ENCODE data around the gene COL13A1. TPM values are rescaled to one million over a fixed set of nuclear protein-coding genes. Genes with fewer than 3 reads are reported as not detected.

COL13A1 gene
- total and polyA plus RNA-seq, 2 of the 8 experiments (the other 6 are each of a cell fraction or from before 2014, with no cell fraction given) = 2.6 to 5.2 TPM

- no peaks in the 10 kb centered on the region for H3K27me3 ChIP-seq (replicated peaks in 1 of 4; ENCODE audit: control insufficient read depth in 3 of 4, extremely low read depth in 1 of 4, insufficient read depth in 3 of 4, low read length in 3 of 4)
- H3K36me3 ChIP-seq (ENCODE audit: control insufficient read depth in 2 of 4, insufficient read depth in 4 of 4, low read length in 3 of 4) = no peaks in the 10 kb centered on the region
- H3K9me3 ChIP-seq (ENCODE audit: insufficient read depth in 2 of 2, low read depth in 1 of 2, low read length in 1 of 2) = no peaks in the 10 kb centered on the region
- peak overlapping the region; percentile 1 for H4K5ac ChIP-seq (ENCODE audit: insufficient read length, low read depth, low read length)
- H2BK5ac ChIP-seq (ENCODE audit: low read depth, low read length) = no peak overlapping the region
- H2BK120ac ChIP-seq (replicated peaks; ENCODE audit: low read depth, low read length) = no peak overlapping the region
- WGBS, 2 experiments (ENCODE audit: extremely low coverage in 1 of 2, insufficient coverage in 1 of 2, insufficient read length in 1 of 2, insufficient replicate concordance in 2 of 2, low coverage in 1 of 2, low lambda C conversion rate in 2 of 2, missing lambda C conversion rate in 1 of 2) = 79% methylated on average over 9 of the region's 9 CpGs; no CpG with 5 or more reads in 1 of the 2 experiments
- no peaks in the 10 kb centered on the region for H4K20me1 ChIP-seq (replicated peaks in 1 of 2; ENCODE audit: control insufficient read depth in 1 of 2, insufficient read depth in 2 of 2, low read length in 2 of 2)
- H3K14ac ChIP-seq (ENCODE audit: insufficient read length) = no peak overlapping the region
- FAIRE-seq (no peak), DNase-seq (ENCODE audit: low read depth in 1 of 2, low spot score in 2 of 2) (no peak)
- H3K27ac ChIP-seq (ENCODE audit: low read depth, low read length) = no peak overlapping the region
- H3K23me2 ChIP-seq (ENCODE audit: low read depth, low read length) = 0 out of 2 replicates have a peak, but pooled peaks cover 1% of the 10 kb centered on the region
- peaks cover 0 to 16% (median 9%) of the 10 kb centered on the region in 4 experiments; a peak in 5 of 7 replicates for H3K4me1 ChIP-seq (replicated peaks in 1 of 4; ENCODE audit: control insufficient read depth in 3 of 4, insufficient read depth in 4 of 4, low read length in 3 of 4)
- no peak overlapping the region for H3K4ac ChIP-seq (replicated peaks; ENCODE audit: insufficient read length, low read depth, low read length)
- peak overlapping the region; percentile 11; the same call in 1 of the 2 replicates for H2BK20ac ChIP-seq (ENCODE audit: low read length)
- no peak overlapping the region for H3K56ac ChIP-seq (replicated peaks; ENCODE audit: insufficient read length, low read depth, low read length)
- ChIA-PET CTCF (ENCODE audit: partially characterized antibody) (interaction anchor here (0.7 to 7.2 kb wide), 23 partner anchors 9 to 143 kb away, joined by 3 to 40 read pairs (median 5); no protein-coding TSS in a partner anchor), POLR2A (ENCODE audit: partially characterized antibody) (interaction anchor here (1.0 to 2.1 kb wide), 3 partner anchors 10 to 51 kb away, joined by 3 to 7 read pairs (median 3); no protein-coding TSS in a partner anchor)
- H2BK15ac ChIP-seq (ENCODE audit: low read length) = peak overlapping the region; percentile 73; the same call in 1 of the 2 replicates
- TF ChIP-seq KDM1A (IDR thresholded peaks at IDR 0.05; ENCODE audit: borderline replicate concordance, low read length) (0 out of 2 replicates have a peak, but pooled peaks have one; percentile 13), EZH2 (IDR thresholded peaks at IDR 0.05; ENCODE audit: low read depth, low read length, severe bottlenecking) (no peak)
- H2AK5ac ChIP-seq (ENCODE audit: low read depth, low read length) = no peak overlapping the region; the same call in 1 of the 2 replicates
- H4K8ac ChIP-seq (ENCODE audit: extremely low read depth, insufficient read depth, low read length) = no peak overlapping the region
- H3K79me1 ChIP-seq (ENCODE audit: low read depth, low read length) = no peaks in the 10 kb centered on the region
- no peak overlapping the region for H3K9ac ChIP-seq (replicated peaks in 1 of 4; ENCODE audit: extremely low read depth in 1 of 4, low read depth in 3 of 4, low read length in 3 of 4)
- H2AFZ ChIP-seq (ENCODE audit: low read length) = no peak overlapping the region
- H3K79me2 ChIP-seq (ENCODE audit: control insufficient read depth in 1 of 2, insufficient read depth in 2 of 2, low read length in 2 of 2) = no peaks in the 10 kb centered on the region
- H4K91ac ChIP-seq (replicated peaks; ENCODE audit: insufficient read length, low read length) = peak overlapping the region; percentile 13
- no peak overlapping the region for H2BK12ac ChIP-seq (ENCODE audit: low read depth, low read length)
- no peak overlapping the region for H3K4me3 ChIP-seq (ENCODE audit: extremely low read depth in 1 of 4, insufficient read depth in 2 of 4, low read depth in 3 of 4, low read length in 4 of 4)
- no peak overlapping the region; a peak in 1 of 4 replicates for H3K4me2 ChIP-seq (ENCODE audit: insufficient read depth in 1 of 2, low read depth in 2 of 2, low read length in 2 of 2)
- H3K18ac ChIP-seq (ENCODE audit: extremely low read depth, low read length) = 0 out of 2 replicates have a peak overlapping the region, but pooled peaks have one; percentile 34
- H3K23ac ChIP-seq (ENCODE audit: insufficient read length) = no peak overlapping the region
Measured at GRCh38 chr10:69828144-69828870, 26.6 kb downstream of the COL13A1 start.

Data from H1 (cell line).